H9 (cell line): ENCODE data around the gene LRCOL1. TPM values are rescaled to one million over a fixed set of nuclear protein-coding genes. Genes with fewer than 3 reads are reported as not detected.

Experiments
- DNase-seq: peaks from one replicate; pipeline ENCODE4 v3.0.0-alpha.2; 2017
- H2AFZ ChIP-seq: one replicate; pipeline ENCODE4 v1.6.1; 2013; ENCODE audit warnings: mild to moderate bottlenecking, low read length, control low read depth, moderate library complexity
- H2AK5ac ChIP-seq: 2 replicates; pipeline ENCODE4 v1.6.1; 2013; ENCODE audit warnings: low read length, control low read depth, mixed read lengths; ENCODE audit not compliant: insufficient read length
- H2BK120ac ChIP-seq: one replicate; pipeline ENCODE4 v1.6.1; 2013; ENCODE audit warnings: low read depth, mild to moderate bottlenecking, low read length, control low read depth, inconsistent platforms; ENCODE audit not compliant: poor library complexity, severe bottlenecking
- H2BK12ac ChIP-seq: 2 replicates; pipeline ENCODE4 v1.6.1; 2013; ENCODE audit warnings: low read length, control low read depth, mixed read lengths, low read depth; ENCODE audit not compliant: insufficient read length
- H2BK15ac ChIP-seq: 2 replicates; pipeline ENCODE4 v1.6.1; 2013; ENCODE audit warnings: low read depth, low read length, control low read depth
- H2BK20ac ChIP-seq: one replicate; pipeline ENCODE4 v1.6.1; 2013; ENCODE audit warnings: low read depth, mild to moderate bottlenecking, low read length, control low read depth, inconsistent platforms; ENCODE audit not compliant: poor library complexity, severe bottlenecking
- H2BK5ac ChIP-seq: 2 replicates; pipeline ENCODE4 v1.6.1; 2013; ENCODE audit warnings: low read length, control low read depth, mixed read lengths; ENCODE audit not compliant: insufficient read length
- H3K14ac ChIP-seq: 2 replicates; pipeline ENCODE4 v1.6.1; 2013; ENCODE audit warnings: low read length, control low read depth; ENCODE audit not compliant: insufficient read depth
- H3K18ac ChIP-seq: 2 replicates; pipeline ENCODE4 v1.6.1; 2013; ENCODE audit warnings: low read depth, mild to moderate bottlenecking, mixed read lengths, low read length, control low read depth; ENCODE audit not compliant: insufficient read length
- H3K23ac ChIP-seq: 2 replicates; pipeline ENCODE4 v1.6.1; 2013; ENCODE audit warnings: low read length, control low read depth, mixed read lengths, low read depth; ENCODE audit not compliant: insufficient read length
- H3K23me2 ChIP-seq: 2 replicates; pipeline ENCODE4 v1.6.1; 2013; ENCODE audit warnings: low read depth, mild to moderate bottlenecking, mixed read lengths, low read length, control low read depth; ENCODE audit not compliant: insufficient read length, poor library complexity, severe bottlenecking
- H3K27ac ChIP-seq: 2 replicates; pipeline ENCODE4 v1.5.1; 2013; ENCODE audit warnings: low read length, control low read depth, mixed read lengths, low read depth; ENCODE audit not compliant: insufficient read length
- H3K27me3 ChIP-seq: 2 replicates; pipeline ENCODE4 v1.6.1; 2013; ENCODE audit warnings: low read length, control low read depth, inconsistent platforms; ENCODE audit not compliant: insufficient read depth
- H3K4ac ChIP-seq: 2 replicates; pipeline ENCODE4 v1.6.1; 2013; ENCODE audit warnings: low read depth, mild to moderate bottlenecking, control low read depth, inconsistent platforms, low read length, moderate library complexity
- H3K4me1 ChIP-seq: 2 replicates; pipeline ENCODE4 v1.6.1; 2013; ENCODE audit warnings: low read length, control low read depth, inconsistent platforms; ENCODE audit not compliant: insufficient read depth
- H3K4me2 ChIP-seq: 2 replicates; pipeline ENCODE4 v1.6.1; 2013; ENCODE audit warnings: low read length, control low read depth, mixed read lengths; ENCODE audit not compliant: insufficient read length, insufficient read depth
- H3K56ac ChIP-seq: 2 replicates; pipeline ENCODE4 v1.6.1; 2013; ENCODE audit warnings: low read depth, mild to moderate bottlenecking, mixed read lengths, low read length, control low read depth; ENCODE audit not compliant: insufficient read length
- H3K79me1 ChIP-seq: 2 replicates; pipeline ENCODE4 v1.6.1; 2013; ENCODE audit warnings: low read depth, mild to moderate bottlenecking, moderate library complexity, low read length, control low read depth, inconsistent platforms; ENCODE audit not compliant: insufficient read depth, poor library complexity, severe bottlenecking
- H3K79me2 ChIP-seq: 2 replicates; pipeline ENCODE4 v1.6.1; 2013; ENCODE audit warnings: low read length, control low read depth, inconsistent platforms; ENCODE audit not compliant: insufficient read depth
- H3K9ac ChIP-seq: 2 replicates; pipeline ENCODE4 v1.6.1; 2013; ENCODE audit warnings: low read length, control low read depth, mixed read lengths; ENCODE audit not compliant: insufficient read length; ENCODE audit errors: extremely low read depth
- H3K9me3 ChIP-seq: one replicate; pipeline ENCODE4 v1.6.1; 2013; ENCODE audit warnings: low read depth, low read length, inconsistent platforms; ENCODE audit not compliant: control insufficient read depth
- H3T11ph ChIP-seq: one replicate; pipeline ENCODE4 v1.6.1; 2013; ENCODE audit warnings: mild to moderate bottlenecking, low read length, control low read depth, inconsistent platforms
- H4K20me1 ChIP-seq: one replicate; pipeline ENCODE4 v1.6.1; 2013; ENCODE audit not compliant: control insufficient read depth, insufficient read length, insufficient read depth
- H4K5ac ChIP-seq: 2 replicates; pipeline ENCODE4 v1.6.1; 2013; ENCODE audit warnings: low read depth, mild to moderate bottlenecking, mixed read lengths, low read length, control low read depth; ENCODE audit not compliant: insufficient read length
- H4K8ac ChIP-seq: replicated peaks from 2 replicates; pipeline ENCODE4 v1.6.1; 2013; ENCODE audit warnings: low read length, control low read depth, mixed read lengths, low read depth; ENCODE audit not compliant: insufficient read length
- H4K91ac ChIP-seq: 2 replicates; pipeline ENCODE4 v1.6.1; 2013; ENCODE audit warnings: low read depth, mild to moderate bottlenecking, moderate library complexity, mixed read lengths, low read length, control low read depth; ENCODE audit not compliant: insufficient read length
- H3K27ac Mint-ChIP-seq, 3 experiments: 2 replicates in 2 of 3; 3 replicates in 1 of 3; pipeline ENCODE4 v1.8.0; 2020 to 2021; ENCODE audit warnings: mixed read lengths in 3 of 3, mild to moderate bottlenecking in 1 of 3, moderate library complexity in 1 of 3
- H3K27me3 Mint-ChIP-seq: 2 replicates; pipeline ENCODE4 v1.8.0; 2021; ENCODE audit warnings: low read depth, mild to moderate bottlenecking, moderate library complexity, mixed read lengths
- H3K36me3 Mint-ChIP-seq, 3 experiments: 2 replicates in 2 of 3; 3 replicates in 1 of 3; pipeline ENCODE4 v1.8.0; 2020 to 2021; ENCODE audit warnings: low read depth in 3 of 3, mixed read lengths in 3 of 3; ENCODE audit not compliant: insufficient read depth in 1 of 3
- H3K4me1 Mint-ChIP-seq, 2 experiments: 2 replicates each; pipeline ENCODE4 v1.8.0; 2020; ENCODE audit warnings: mixed read lengths in 2 of 2
- H3K4me3 Mint-ChIP-seq, 2 experiments: 2 replicates in 1 of 2; 3 replicates in 1 of 2; pipeline ENCODE4 v1.8.0; 2020 to 2021; ENCODE audit warnings: mild to moderate bottlenecking in 2 of 2, mixed read lengths in 2 of 2, moderate library complexity in 1 of 2
- H3K9me3 Mint-ChIP-seq, 2 experiments: 2 replicates in 1 of 2; 3 replicates in 1 of 2; pipeline ENCODE4 v1.8.0; 2020; ENCODE audit warnings: mild to moderate bottlenecking in 2 of 2, mixed read lengths in 2 of 2, moderate library complexity in 1 of 2
- WGBS: extraction: QIAGEN DNeasy Blood & Tissue Kit; methylation state at CpG from one replicate; pipeline ENCODE4 v1.1.7; 2013; ENCODE audit warnings: missing lambda C conversion rate, low lambda C conversion rate, mixed read lengths; ENCODE audit not compliant: insufficient read length; ENCODE audit errors: extremely low coverage; 5-methylcytosine and 5-hydroxymethylcytosine counted together
- total RNA-seq: library from RNA; stranded (reverse); gene quantifications from 2 replicates; pipeline ENCODE4 v1.2.1, GENCODE V29; 2021
- TF ChIP-seq, protein P1 (sequence below): fragments of 200-600 bp; sonication (generic); conservative IDR thresholded peaks from 3 replicates; pipeline ENCODE4 v1.8.0; 2021; ENCODE audit warnings: antibody characterized with exemption, mild to moderate bottlenecking

The LRCOL1 gene
- total RNA-seq, 1 experiment from 2014 or later, result not detected

DNA sequence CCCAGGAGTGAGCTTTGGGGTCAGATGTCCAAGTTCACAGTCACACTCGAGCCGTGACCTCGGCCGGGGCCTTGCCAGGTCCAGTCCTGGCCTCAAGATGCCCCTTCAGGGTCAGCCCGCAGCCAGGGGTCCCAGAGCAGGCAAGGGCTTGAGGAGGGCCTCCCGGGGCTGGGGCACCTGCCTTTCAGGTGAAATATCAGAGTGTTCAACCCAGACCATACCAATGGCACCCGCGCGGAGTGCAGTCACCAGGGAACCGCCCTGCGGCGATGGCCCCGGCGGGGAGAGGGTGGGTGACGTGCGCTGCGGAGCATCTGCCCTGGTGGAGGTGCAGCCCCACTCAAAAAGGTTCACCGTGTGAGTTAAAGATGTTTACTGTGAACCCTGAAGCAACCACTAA lies 16.9 kb downstream of the LRCOL1 start:
- Histone ChIP-seq H2BK5ac (no peak overlapping the region), H4K8ac (no peak overlapping the region), H4K91ac (no peak overlapping the region), H3K27ac (no peak overlapping the region), H3K9ac (no peak overlapping the region), H2AFZ (no peak overlapping the region), H3K23ac (no peak overlapping the region), H3K79me1 (no peaks in the 10 kb centered on the region), H3K4ac (no peak overlapping the region), H2BK12ac (no peak overlapping the region), H3K14ac (no peak overlapping the region; the same call in 1 of the 2 replicates), H2BK15ac (no peak overlapping the region), H3K4me1 (no peaks in the 10 kb centered on the region), H3K79me2 (no peaks in the 10 kb centered on the region), H4K5ac (no peak overlapping the region), H3K56ac (no peak overlapping the region), H3K23me2 (no peaks in the 10 kb centered on the region), H3K9me3 (no peaks in the 10 kb centered on the region), H3K18ac (no peak overlapping the region), H3T11ph (no peak overlapping the region), H3K4me2 (no peak overlapping the region), H3K27me3 (peaks cover 27% of the 10 kb centered on the region; the same call in 1 of the 2 replicates), H2BK20ac (no peak overlapping the region), H2BK120ac (no peak overlapping the region), H2AK5ac (no peak overlapping the region), H4K20me1 (no peaks in the 10 kb centered on the region)
- no peak overlapping the region; a peak in 1 of 5 replicates for H3K4me3 Mint-ChIP-seq
- H3K36me3 Mint-ChIP-seq, result no peaks in the 10 kb centered on the region; a peak in 1 of 7 replicates
- H3K9me3 Mint-ChIP-seq, result peaks cover 0 to 6% of the 10 kb centered on the region in 2 experiments; a peak in 2 of 5 replicates
- TF ChIP-seq, protein P1, sequence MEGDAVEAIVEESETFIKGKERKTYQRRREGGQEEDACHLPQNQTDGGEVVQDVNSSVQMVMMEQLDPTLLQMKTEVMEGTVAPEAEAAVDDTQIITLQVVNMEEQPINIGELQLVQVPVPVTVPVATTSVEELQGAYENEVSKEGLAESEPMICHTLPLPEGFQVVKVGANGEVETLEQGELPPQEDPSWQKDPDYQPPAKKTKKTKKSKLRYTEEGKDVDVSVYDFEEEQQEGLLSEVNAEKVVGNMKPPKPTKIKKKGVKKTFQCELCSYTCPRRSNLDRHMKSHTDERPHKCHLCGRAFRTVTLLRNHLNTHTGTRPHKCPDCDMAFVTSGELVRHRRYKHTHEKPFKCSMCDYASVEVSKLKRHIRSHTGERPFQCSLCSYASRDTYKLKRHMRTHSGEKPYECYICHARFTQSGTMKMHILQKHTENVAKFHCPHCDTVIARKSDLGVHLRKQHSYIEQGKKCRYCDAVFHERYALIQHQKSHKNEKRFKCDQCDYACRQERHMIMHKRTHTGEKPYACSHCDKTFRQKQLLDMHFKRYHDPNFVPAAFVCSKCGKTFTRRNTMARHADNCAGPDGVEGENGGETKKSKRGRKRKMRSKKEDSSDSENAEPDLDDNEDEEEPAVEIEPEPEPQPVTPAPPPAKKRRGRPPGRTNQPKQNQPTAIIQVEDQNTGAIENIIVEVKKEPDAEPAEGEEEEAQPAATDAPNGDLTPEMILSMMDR, result no peak
- no CpG with 5 or more reads among the region's 18 CpGs for WGBS
- H3K27ac Mint-ChIP-seq, result no peak overlapping the region; a peak in 1 of 7 replicates
- H3K27me3 Mint-ChIP-seq, result peaks cover 93% of the 10 kb centered on the region
- no peak for DNase-seq
- H3K4me1 Mint-ChIP-seq, result peaks cover 3 to 13% of the 10 kb centered on the region in 2 experiments; a peak in 3 of 4 replicates
